Stimulated activated CD4-positive, alpha-beta T cell treated with anti-CD3 and anti-CD28 coated beads, Interleukin-1b, Interleukin-23, amount 100 ng/mL, for 48 hours (primary cell): ENCODE data around the gene LAMC2.
"Not testable (repeated sequence)": the region's sequence is repeated elsewhere in the genome, so short reads cannot be mapped to it uniquely, and the experiment has no call there.

Experiments
- DNase-seq: peaks from one replicate; pipeline ENCODE4 v3.0.0-alpha.2; 2020

LAMC2 gene

GRCh38 chr1:183185941-183186490 is at the start of gene LAMC2:
LAMC2 (plus strand) TSS chr1:183186264; CDS start chr1:183186353, 89 bp downstream.
- peak; percentile 56 for DNase-seq

- no peak for DNase-seq
These were observed 48.3 kb upstream of the LAMC2 start for GRCh38 chr1:183137782-183138181.

- DNase-seq, result no peak
These were observed 47.8 kb upstream of the LAMC2 start for GRCh38 chr1:183138301-183138700.

- DNase-seq, result no peak
These were observed 46.7 kb upstream of the LAMC2 start for GRCh38 chr1:183139281-183139942.

GRCh38 chr1:183140633-183141032 is 45.4 kb upstream of the LAMC2 start:
- DNase-seq, result no peak

GRCh38 chr1:183142171-183142570 is 43.9 kb upstream of the LAMC2 start:
- DNase-seq, result no peak

- DNase-seq, result no peak
These were observed 42.3 kb upstream of the LAMC2 start for GRCh38 chr1:183143576-183144315.

GRCh38 chr1:183144752-183145151 is 41.3 kb upstream of the LAMC2 start:
- DNase-seq, result no peak

- DNase-seq, result no peak
These were observed 38.3 kb upstream of the LAMC2 start for GRCh38 chr1:183147735-183148134.

- DNase-seq, result no peak
These were observed 37.5 kb upstream of the LAMC2 start for GRCh38 chr1:183148599-183148998.

GRCh38 chr1:183149273-183149672 is 36.8 kb upstream of the LAMC2 start:
- no peak for DNase-seq

GRCh38 chr1:183150032-183150431 is 36.0 kb upstream of the LAMC2 start:
- not testable (repeated sequence) for DNase-seq

- no peak for DNase-seq
These were observed 35.6 kb upstream of the LAMC2 start for GRCh38 chr1:183150445-183150844.

GRCh38 chr1:183152180-183152579 is 33.9 kb upstream of the LAMC2 start:
- no peak for DNase-seq

- no peak for DNase-seq
These were observed 30.1 kb upstream of the LAMC2 start for GRCh38 chr1:183155939-183156338.

- no peak for DNase-seq
These were observed 26.1 kb upstream of the LAMC2 start for GRCh38 chr1:183159960-183160359.

GRCh38 chr1:183161391-183161790 is 24.7 kb upstream of the LAMC2 start:
- DNase-seq, result no peak

- no peak for DNase-seq
These were observed 22.7 kb upstream of the LAMC2 start for GRCh38 chr1:183163316-183163715.

GRCh38 chr1:183164340-183164739 is 21.7 kb upstream of the LAMC2 start:
- no peak for DNase-seq

GRCh38 chr1:183164963-183165362 is 21.1 kb upstream of the LAMC2 start:
- no peak for DNase-seq

- no peak for DNase-seq
These were observed 20.6 kb upstream of the LAMC2 start for GRCh38 chr1:183165456-183165855.

- DNase-seq, result no peak
These were observed 19.6 kb upstream of the LAMC2 start for GRCh38 chr1:183166454-183166853.

GRCh38 chr1:183167676-183168075 is 18.4 kb upstream of the LAMC2 start:
- DNase-seq, result no peak

GRCh38 chr1:183168308-183168707 is 17.8 kb upstream of the LAMC2 start:
- no peak for DNase-seq
